ENCODE measurements around the gene ZSCAN18. TPM values are rescaled to one million over a fixed set of nuclear protein-coding genes. Genes with fewer than 3 reads are reported as not detected.
A peak's percentile ranks its signal among the peaks of the same experiment; 100 is the strongest.

Gene ZSCAN18
- total and polyA plus RNA-seq, 3 donors from 2014 or later, result 95.1 to 169 (median 150) TPM

DNA sequence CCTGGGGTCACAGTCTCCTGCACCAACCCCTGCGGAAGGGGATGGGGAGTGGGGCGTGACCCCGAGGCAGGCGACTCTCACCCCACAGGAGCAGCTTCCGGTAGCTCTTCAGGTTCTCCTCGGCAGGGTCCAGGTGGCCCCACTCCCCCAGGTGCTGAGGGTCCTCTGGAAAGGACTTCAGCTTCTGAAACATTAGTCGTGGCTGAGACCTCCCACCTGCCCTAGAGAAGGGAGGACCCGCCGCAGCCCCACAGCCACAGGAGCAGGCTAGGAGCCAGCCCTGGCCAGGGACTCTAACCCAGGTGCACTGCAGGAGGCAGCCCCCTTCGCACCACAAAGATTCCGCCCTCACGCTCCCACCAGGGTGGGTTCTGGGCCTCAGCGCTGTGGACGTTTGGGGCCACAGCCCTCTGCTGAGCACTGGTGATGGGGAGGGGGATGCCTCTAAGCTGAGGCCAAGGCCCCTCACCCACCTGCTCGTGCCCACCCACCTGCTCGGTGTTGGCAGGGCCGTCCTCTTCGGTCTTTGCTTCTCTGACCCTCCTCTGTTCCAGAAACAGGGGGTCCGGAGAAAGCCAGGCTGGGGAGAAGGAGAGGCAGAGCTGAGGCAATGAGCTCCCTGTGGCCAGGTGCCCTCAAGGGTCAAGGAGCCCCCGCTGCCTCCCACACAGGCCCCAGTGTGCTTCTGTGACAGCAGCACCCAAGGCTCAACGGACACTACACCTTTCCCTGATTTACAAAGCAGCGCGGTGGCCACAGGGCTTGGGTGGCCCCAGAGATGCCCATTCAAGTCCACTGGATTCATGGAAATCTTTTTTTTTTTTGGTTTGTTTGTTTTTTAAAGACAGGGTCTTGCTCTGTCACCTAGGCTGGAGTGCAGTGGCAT, 11.0 kb downstream of the ZSCAN18 start:
- intact Hi-C loops (cut with DNase I; ENCODE audit: low total_unique reads), result no loop called here
- TF ChIP-seq POLR2A (IDR thresholded peaks at IDR 0.05), result no peak
- TF ChIP-seq, protein P1, sequence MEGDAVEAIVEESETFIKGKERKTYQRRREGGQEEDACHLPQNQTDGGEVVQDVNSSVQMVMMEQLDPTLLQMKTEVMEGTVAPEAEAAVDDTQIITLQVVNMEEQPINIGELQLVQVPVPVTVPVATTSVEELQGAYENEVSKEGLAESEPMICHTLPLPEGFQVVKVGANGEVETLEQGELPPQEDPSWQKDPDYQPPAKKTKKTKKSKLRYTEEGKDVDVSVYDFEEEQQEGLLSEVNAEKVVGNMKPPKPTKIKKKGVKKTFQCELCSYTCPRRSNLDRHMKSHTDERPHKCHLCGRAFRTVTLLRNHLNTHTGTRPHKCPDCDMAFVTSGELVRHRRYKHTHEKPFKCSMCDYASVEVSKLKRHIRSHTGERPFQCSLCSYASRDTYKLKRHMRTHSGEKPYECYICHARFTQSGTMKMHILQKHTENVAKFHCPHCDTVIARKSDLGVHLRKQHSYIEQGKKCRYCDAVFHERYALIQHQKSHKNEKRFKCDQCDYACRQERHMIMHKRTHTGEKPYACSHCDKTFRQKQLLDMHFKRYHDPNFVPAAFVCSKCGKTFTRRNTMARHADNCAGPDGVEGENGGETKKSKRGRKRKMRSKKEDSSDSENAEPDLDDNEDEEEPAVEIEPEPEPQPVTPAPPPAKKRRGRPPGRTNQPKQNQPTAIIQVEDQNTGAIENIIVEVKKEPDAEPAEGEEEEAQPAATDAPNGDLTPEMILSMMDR (IDR thresholded peaks at IDR 0.05), result no peak
- H3K4me3 ChIP-seq, result no peak overlapping the region
- H3K9me3 ChIP-seq, result no peaks in the 10 kb centered on the region
- no peaks in the 10 kb centered on the region for H3K36me3 ChIP-seq (ENCODE audit: low read depth, missing control alignments)
- no peaks in the 10 kb centered on the region for H3K4me1 ChIP-seq
- 95 to 96% methylated on average over 13 to 23 of the region's 23 CpGs for WGBS, 2 donors
- no peaks in the 10 kb centered on the region for H3K27me3 ChIP-seq
- no peak for DNase-seq
- no peak overlapping the region for H3K27ac ChIP-seq

DNA sequence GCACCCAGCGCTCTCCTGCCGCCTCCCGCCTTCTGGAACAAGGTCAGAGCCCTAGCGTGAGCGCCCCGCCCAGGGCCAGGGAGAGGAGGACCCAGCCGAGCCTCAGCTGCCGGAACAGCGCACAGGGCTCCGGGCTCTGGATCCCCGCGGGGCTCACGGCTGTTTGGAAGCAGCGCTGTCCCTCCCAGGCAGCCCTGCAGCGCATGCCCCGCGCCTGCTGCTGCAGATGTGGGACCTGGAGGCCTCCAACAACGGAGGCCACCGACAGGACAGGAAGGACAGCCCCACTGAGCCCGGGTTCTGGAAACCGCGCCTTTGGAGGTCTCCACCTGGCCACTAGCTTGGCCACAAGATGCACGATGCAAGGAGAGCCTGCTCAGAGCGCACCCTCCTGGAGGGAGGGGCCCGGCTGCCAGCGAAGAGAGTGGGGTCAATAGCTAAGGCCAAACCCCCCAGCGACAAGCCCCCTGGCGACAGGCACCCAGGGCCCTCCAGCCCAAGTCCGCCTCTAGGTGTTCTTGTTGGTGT, 12.6 kb downstream of the ZSCAN18 start:
- WGBS, 2 donors, result 70% methylated on average over 27 of the region's 29 CpGs; no CpG with 5 or more reads in 1 of the 2 donors
- no peaks in the 10 kb centered on the region for H3K36me3 ChIP-seq (ENCODE audit: low read depth, missing control alignments)
- no peak for DNase-seq
- no peaks in the 10 kb centered on the region for H3K9me3 ChIP-seq
- no peak overlapping the region for H3K27ac ChIP-seq
- intact Hi-C loops (cut with DNase I; ENCODE audit: low total_unique reads), result no loop called here
- TF ChIP-seq POLR2A (IDR thresholded peaks at IDR 0.05), result no peak
- TF ChIP-seq, protein P1 (IDR thresholded peaks at IDR 0.05), result no peak
- peak overlapping the region in 1 of 2 donors; percentile 52 for H3K4me3 ChIP-seq
- no peaks in the 10 kb centered on the region for H3K27me3 ChIP-seq
- no peaks in the 10 kb centered on the region for H3K4me1 ChIP-seq

DNA sequence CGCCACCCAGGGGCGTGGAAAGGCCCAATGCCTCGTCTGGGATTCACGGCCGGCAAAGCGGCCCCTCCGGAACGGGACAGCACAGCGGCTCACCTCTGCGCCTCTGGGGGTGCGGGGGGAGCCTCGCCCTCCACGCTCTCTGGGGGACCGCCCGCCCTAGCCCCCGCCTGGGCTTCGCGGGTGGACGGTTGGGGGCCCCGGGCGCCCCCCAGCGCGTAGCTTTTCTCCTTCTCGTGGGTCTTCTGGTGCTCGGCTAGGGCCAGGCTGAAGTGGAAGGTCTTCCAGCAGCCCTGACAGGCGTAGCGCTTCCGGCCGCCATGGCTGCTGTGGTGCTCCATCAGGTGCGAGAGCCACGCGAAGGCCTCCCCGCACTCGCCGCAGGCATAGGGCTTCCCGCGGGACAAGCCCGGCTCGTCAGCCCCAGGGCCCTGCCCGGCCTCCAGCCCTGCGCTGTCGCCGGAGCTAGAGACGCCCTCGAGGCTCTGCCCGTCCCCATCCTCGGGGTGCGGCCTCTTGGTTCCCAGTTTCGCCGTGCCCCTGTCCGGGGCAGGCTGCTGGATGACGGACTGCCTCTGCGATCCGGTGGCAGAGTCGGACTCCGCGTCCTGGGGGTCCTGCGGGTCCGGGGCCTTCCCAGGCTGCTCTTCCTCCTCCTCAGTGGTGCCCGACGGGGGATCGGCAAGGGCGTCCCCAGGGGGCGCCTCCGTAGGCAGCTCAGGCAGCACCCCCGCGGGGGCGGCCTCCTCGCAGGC, 13.3 kb downstream of the ZSCAN18 start:
- H3K4me3 ChIP-seq, result peak overlapping the region; percentile 29 to 52
- no peaks in the 10 kb centered on the region for H3K27me3 ChIP-seq
- WGBS, 2 donors, result 80% methylated on average over 22 to 68 of the region's 69 CpGs
- no peaks in the 10 kb centered on the region for H3K36me3 ChIP-seq (ENCODE audit: low read depth, missing control alignments)
- no peaks in the 10 kb centered on the region for H3K4me1 ChIP-seq
- no peak overlapping the region for H3K27ac ChIP-seq
- no peak for DNase-seq
- intact Hi-C loops (cut with DNase I; ENCODE audit: low total_unique reads), result no loop called here
- TF ChIP-seq, protein P1 (IDR thresholded peaks at IDR 0.05), result no peak
- TF ChIP-seq POLR2A (IDR thresholded peaks at IDR 0.05), result no peak
- H3K9me3 ChIP-seq, result no peaks in the 10 kb centered on the region

DNA sequence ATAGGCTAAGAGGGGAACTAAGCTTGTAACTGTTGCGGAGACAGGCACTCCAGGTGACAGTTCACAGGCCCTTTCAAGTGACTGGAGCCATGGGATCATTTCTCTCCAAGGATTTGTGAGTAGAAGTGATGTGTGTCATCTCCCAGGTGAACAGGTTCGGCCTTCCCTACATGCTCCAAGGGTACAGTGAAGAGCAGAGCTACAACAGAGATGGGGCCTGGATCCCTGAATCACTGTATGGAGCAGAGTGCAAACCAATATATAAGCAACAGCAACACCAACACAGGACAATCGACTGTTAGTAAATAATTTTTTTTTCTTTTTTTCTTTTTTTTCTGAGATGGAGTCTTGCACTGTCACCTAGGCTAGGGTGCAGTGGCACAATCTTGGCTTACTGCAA, 15.0 kb downstream of the ZSCAN18 start:
- Histone ChIP-seq H3K4me3 (no peak overlapping the region), H3K9me3 (no peaks in the 10 kb centered on the region), H3K27me3 (no peaks in the 10 kb centered on the region), H3K4me1 (no peaks in the 10 kb centered on the region), H3K27ac (no peak overlapping the region), H3K36me3 (ENCODE audit: low read depth, missing control alignments) (no peaks in the 10 kb centered on the region)
- 92 to 95% methylated on average over 3 of the region's 3 CpGs for WGBS, 2 donors
- TF ChIP-seq, protein P1 (IDR thresholded peaks at IDR 0.05), result no peak
- TF ChIP-seq POLR2A (IDR thresholded peaks at IDR 0.05), result no peak
- intact Hi-C loops (cut with DNase I; ENCODE audit: low total_unique reads), result no loop called here
- DNase-seq, result no peak
